Stimulated activated CD8-positive, alpha-beta memory T cell treated with anti-CD3 and anti-CD28 coated beads, Interleukin-15, amount 100 ng/mL, for 24 hours (primary cell): ENCODE data around the gene FHOD1.

Source experiments
- DNase-seq: peaks from one replicate; pipeline ENCODE4 v3.0.0-alpha.2; 2020; ENCODE audit warnings: low read depth

The FHOD1 gene

GRCh38 chr16:67277294-67277998 lies 30.2 kb upstream of the FHOD1 start:
- DNase-seq: no peak

GRCh38 chr16:67275321-67275720 lies 28.0 kb upstream of the FHOD1 start:
- no peak for DNase-seq

GRCh38 chr16:67271446-67271845 lies 24.2 kb upstream of the FHOD1 start:
- no peak for DNase-seq

GRCh38 chr16:67270931-67271338 lies 23.7 kb upstream of the FHOD1 start:
- no peak for DNase-seq

- no peak for DNase-seq
Observed at GRCh38 chr16:67269766-67270165, 22.5 kb upstream of the FHOD1 start.

GRCh38 chr16:67268136-67268579 lies 20.9 kb upstream of the FHOD1 start:
- DNase-seq: no peak

- no peak for DNase-seq
Observed at GRCh38 chr16:67265834-67266233, 18.6 kb upstream of the FHOD1 start.

- DNase-seq: no peak
Observed at GRCh38 chr16:67264866-67265265, 17.6 kb upstream of the FHOD1 start.

- no peak for DNase-seq
Observed at GRCh38 chr16:67264277-67264676, 17.0 kb upstream of the FHOD1 start.

GRCh38 chr16:67263201-67263600 lies 15.9 kb upstream of the FHOD1 start:
- DNase-seq: no peak

- DNase-seq: no peak
Observed at GRCh38 chr16:67260426-67261063, 13.3 kb upstream of the FHOD1 start.

GRCh38 chr16:67259705-67260104 lies 12.4 kb upstream of the FHOD1 start:
- DNase-seq: no peak

GRCh38 chr16:67258161-67258835 lies 11.0 kb upstream of the FHOD1 start:
- no peak for DNase-seq

- DNase-seq: no peak
Observed at GRCh38 chr16:67257486-67258160, 10.3 kb upstream of the FHOD1 start.

- no peak for DNase-seq
Observed at GRCh38 chr16:67256701-67257230, 9.5 kb upstream of the FHOD1 start.

GRCh38 chr16:67255553-67256221 lies 8.4 kb upstream of the FHOD1 start:
- DNase-seq: no peak

GRCh38 chr16:67254801-67255552 lies 7.7 kb upstream of the FHOD1 start:
- DNase-seq: no peak

- no peak for DNase-seq
Observed at GRCh38 chr16:67252609-67253497, 5.6 kb upstream of the FHOD1 start.

- DNase-seq: no peak
Observed at GRCh38 chr16:67250045-67250327, 2.7 kb upstream of the FHOD1 start.
